ENCODE data around the gene COL4A1.

DNA sequence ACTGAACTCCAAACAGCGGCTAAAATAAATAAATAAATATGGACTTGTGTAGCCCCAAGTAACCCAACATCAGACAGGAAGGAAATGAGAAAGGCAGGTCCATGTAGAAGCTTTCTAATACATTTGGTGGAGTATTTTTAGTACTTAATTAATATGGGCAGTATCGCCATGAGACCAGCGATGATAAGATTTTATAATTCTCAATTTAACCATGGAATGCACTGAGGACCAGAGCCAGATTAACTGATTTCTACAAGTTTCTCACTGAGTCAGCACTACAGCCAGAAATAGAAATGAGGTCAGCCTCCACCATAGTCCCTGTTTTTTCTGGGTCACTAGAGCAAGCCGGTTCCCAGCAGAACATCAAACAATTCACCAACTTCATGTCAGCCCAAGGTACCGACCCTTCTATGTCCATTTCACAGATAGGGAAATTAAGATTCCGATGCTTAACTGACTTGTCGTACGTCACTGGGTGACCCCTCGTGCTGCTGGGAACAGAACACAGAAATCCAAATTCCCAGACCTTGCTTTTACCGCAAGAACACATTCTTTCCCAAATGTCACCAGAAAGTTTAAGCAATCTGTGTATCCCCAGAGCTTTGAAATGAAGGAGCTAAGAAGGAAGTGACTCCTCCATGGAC, 90.4 kb downstream of the COL4A1 start:
- no peak for TF ChIP-seq NRF1 (IDR thresholded peaks at IDR 0.05; ENCODE audit: low read depth, low read length)
- TF ChIP-seq SMC3 (IDR thresholded peaks at IDR 0.05; ENCODE audit: low read depth, low read length): no peak
- TF ChIP-seq TAF1 (IDR thresholded peaks at IDR 0.05; ENCODE audit: borderline replicate concordance, low read depth, low read length): no peak
